A172 (cell line): ENCODE data around the gene MAP4K2. TPM values are rescaled to one million over a fixed set of nuclear protein-coding genes. Genes with fewer than 3 reads are reported as not detected.

Experiments used
- DNase-seq: peaks from one replicate; pipeline ENCODE4 v3.0.0-alpha.2; 2015; ENCODE audit warnings: low spot score
- total RNA-seq: library from RNA; depleted of rRNA; stranded (reverse); fragments of >200 nt; shearing (Covaris generic); gene quantifications from 2 replicates; pipeline ENCODE4 v1.2.3, GENCODE V29; 2014

The MAP4K2 gene
- total RNA-seq, 1 experiment from 2014 or later: 40.5 TPM

GRCh38 chr11:64754919-64755662 lies 47.9 kb downstream of the MAP4K2 start:
- no peak for DNase-seq

- no peak for DNase-seq
These were observed 48.7 kb downstream of the MAP4K2 start for GRCh38 chr11:64754124-64754918.

- no peak for DNase-seq
These were observed 49.5 kb downstream of the MAP4K2 start for GRCh38 chr11:64753380-64754123.

- DNase-seq: no peak
These were observed 50.0 kb downstream of the MAP4K2 start for GRCh38 chr11:64753019-64753379.

GRCh38 chr11:64752175-64752970 lies 50.6 kb downstream of the MAP4K2 start:
- no peak for DNase-seq

- no peak for DNase-seq
These were observed 51.4 kb downstream of the MAP4K2 start for GRCh38 chr11:64751580-64751979.

- DNase-seq: no peak
These were observed 51.9 kb downstream of the MAP4K2 start for GRCh38 chr11:64751136-64751535.

- DNase-seq: no peak
These were observed 52.5 kb downstream of the MAP4K2 start for GRCh38 chr11:64750361-64751054.

- DNase-seq: no peak
These were observed 54.9 kb downstream of the MAP4K2 start for GRCh38 chr11:64747961-64748665.

- no peak for DNase-seq
These were observed 56.5 kb downstream of the MAP4K2 start for GRCh38 chr11:64746486-64746885.

GRCh38 chr11:64745521-64746328 lies 57.3 kb downstream of the MAP4K2 start:
- DNase-seq: no peak

- no peak for DNase-seq
These were observed 57.9 kb downstream of the MAP4K2 start for GRCh38 chr11:64745189-64745520.

GRCh38 chr11:64744544-64745188 lies 58.3 kb downstream of the MAP4K2 start:
- DNase-seq: no peak

GRCh38 chr11:64743591-64744543 lies 59.1 kb downstream of the MAP4K2 start, which contains the start of gene RASGRP2:
RASGRP2 (minus strand) TSS chr11:64744142; CDS start chr11:64742866, 1,276 bp downstream.
- DNase-seq: no peak

GRCh38 chr11:64742889-64743590 lies 60.0 kb downstream of the MAP4K2 start:
- peak; percentile 35 for DNase-seq

GRCh38 chr11:64742087-64742888 lies 60.7 kb downstream of the MAP4K2 start:
- DNase-seq: no peak
